ENCODE measurements around the gene CADPS2.

CADPS2 gene

GRCh38 chr7:122438006-122438405, 448.3 kb downstream of the CADPS2 start:
- TF ChIP-seq REST (IDR thresholded peaks at IDR 0.05; ENCODE audit: insufficient replicate concordance, low read depth): no peak
- TF ChIP-seq GABPA (IDR thresholded peaks at IDR 0.05; ENCODE audit: low read depth): no peak
- TF ChIP-seq CTCF (IDR thresholded peaks at IDR 0.05; ENCODE audit: insufficient read depth, low read length): no peak
- no peak for TF ChIP-seq SPI1 (IDR thresholded peaks at IDR 0.05; ENCODE audit: borderline replicate concordance, low read depth)
- no peak for TF ChIP-seq POLR2AphosphoS5 (IDR thresholded peaks at IDR 0.05; ENCODE audit: low read depth)
- H3K27ac ChIP-seq (replicated peaks): no peak overlapping the region
- H3K4me3 ChIP-seq (replicated peaks; ENCODE audit: insufficient read depth, low read length): no peak overlapping the region
- no peaks in the 10 kb centered on the region for H3K27me3 ChIP-seq (ENCODE audit: insufficient read depth, poor library complexity, severe bottlenecking)
- no peak for DNase-seq (ENCODE audit: low read depth in 1 of 2, low spot score in 1 of 2)

GRCh38 chr7:122433765-122434164, 452.5 kb downstream of the CADPS2 start:
- no peak overlapping the region for H3K4me3 ChIP-seq (replicated peaks; ENCODE audit: insufficient read depth, low read length)
- DNase-seq (ENCODE audit: low read depth in 1 of 2, low spot score in 1 of 2): no peak
- H3K27me3 ChIP-seq (ENCODE audit: insufficient read depth, poor library complexity, severe bottlenecking): no peaks in the 10 kb centered on the region
- TF ChIP-seq GABPA (IDR thresholded peaks at IDR 0.05; ENCODE audit: low read depth) (no peak), SPI1 (IDR thresholded peaks at IDR 0.05; ENCODE audit: borderline replicate concordance, low read depth) (no peak), CTCF (IDR thresholded peaks at IDR 0.05; ENCODE audit: insufficient read depth, low read length) (no peak), REST (IDR thresholded peaks at IDR 0.05; ENCODE audit: insufficient replicate concordance, low read depth) (no peak), POLR2AphosphoS5 (IDR thresholded peaks at IDR 0.05; ENCODE audit: low read depth) (no peak)
- no peak overlapping the region for H3K27ac ChIP-seq (replicated peaks)

GRCh38 chr7:122430710-122431109, 455.6 kb downstream of the CADPS2 start:
- no peaks in the 10 kb centered on the region for H3K27me3 ChIP-seq (ENCODE audit: insufficient read depth, poor library complexity, severe bottlenecking)
- no peak for DNase-seq (ENCODE audit: low read depth in 1 of 2, low spot score in 1 of 2)
- no peak overlapping the region for H3K4me3 ChIP-seq (replicated peaks; ENCODE audit: insufficient read depth, low read length)
- TF ChIP-seq SPI1 (IDR thresholded peaks at IDR 0.05; ENCODE audit: borderline replicate concordance, low read depth) (no peak), POLR2AphosphoS5 (IDR thresholded peaks at IDR 0.05; ENCODE audit: low read depth) (no peak), REST (IDR thresholded peaks at IDR 0.05; ENCODE audit: insufficient replicate concordance, low read depth) (no peak), CTCF (IDR thresholded peaks at IDR 0.05; ENCODE audit: insufficient read depth, low read length) (no peak), GABPA (IDR thresholded peaks at IDR 0.05; ENCODE audit: low read depth) (no peak)
- no peak overlapping the region for H3K27ac ChIP-seq (replicated peaks)

Measured in HL-60 (cell line).